HG03045 (cell line): ENCODE measurements around the gene RTL1.

ENCODE experiments used
- ATAC-seq: cut with Tn5 transposase; IDR thresholded peaks from one replicate; pipeline ENCODE4 v1.9.1; 2021; ENCODE audit warnings: mild to moderate bottlenecking, moderate library complexity; ENCODE audit not compliant: unreplicated experiment

Gene RTL1

DNA sequence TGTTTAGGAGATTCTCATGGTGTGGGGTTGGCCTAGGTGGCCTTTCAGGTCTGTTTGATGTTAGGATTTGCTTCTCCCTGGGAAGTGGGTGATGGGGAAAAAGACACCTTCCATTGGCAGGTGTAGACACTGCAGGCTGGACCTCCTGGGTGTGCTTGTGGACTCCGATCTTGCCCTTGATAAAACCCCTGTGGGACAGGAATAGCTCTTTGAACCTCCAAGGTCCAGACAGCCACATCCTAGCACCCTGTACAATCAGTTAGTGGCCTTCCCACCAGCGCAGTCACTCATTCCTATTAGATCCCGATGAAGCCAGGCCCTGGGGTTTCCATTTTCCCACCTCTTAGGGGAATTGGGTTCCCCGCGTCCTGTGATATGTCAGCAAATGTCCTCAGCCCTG, 49.1 kb downstream of the RTL1 start:
- no peak for ATAC-seq

DNA sequence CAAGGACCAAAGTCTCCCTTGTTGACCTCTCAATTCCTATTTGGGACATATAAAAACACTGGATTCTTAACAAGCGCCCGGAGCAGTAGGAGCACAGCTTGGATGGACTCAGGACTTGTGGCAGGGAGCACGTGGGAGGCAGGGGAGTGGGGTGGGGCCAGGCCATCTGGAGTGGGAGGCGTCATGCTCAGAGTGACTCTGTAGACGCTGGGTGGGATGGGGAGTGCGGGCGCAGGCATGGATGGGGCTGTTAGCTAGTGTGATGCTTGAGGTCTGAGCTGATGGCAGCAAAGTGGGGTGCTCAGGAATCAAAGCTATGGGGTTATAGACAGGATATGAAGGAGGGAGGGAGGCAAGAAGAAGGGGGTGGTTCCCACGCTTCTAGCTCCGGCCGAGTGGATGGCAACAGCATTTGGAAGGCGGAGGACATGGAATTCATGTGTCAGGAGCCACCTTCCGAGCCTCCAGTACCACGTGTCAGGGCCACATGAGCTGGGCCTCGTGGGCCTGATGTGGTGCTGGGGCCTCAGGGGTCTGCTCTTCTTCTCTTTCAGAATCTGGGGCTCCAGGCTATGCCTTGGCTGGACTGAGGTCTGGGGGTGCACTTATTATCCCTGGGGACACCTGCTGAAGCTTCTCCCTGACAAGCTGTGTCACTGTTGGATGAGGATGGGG, 51.4 kb downstream of the RTL1 start:
- no peak for ATAC-seq

GRCh38 chr14:100851586-100851916, 52.0 kb downstream of the RTL1 start:
- ATAC-seq, result no peak

DNA sequence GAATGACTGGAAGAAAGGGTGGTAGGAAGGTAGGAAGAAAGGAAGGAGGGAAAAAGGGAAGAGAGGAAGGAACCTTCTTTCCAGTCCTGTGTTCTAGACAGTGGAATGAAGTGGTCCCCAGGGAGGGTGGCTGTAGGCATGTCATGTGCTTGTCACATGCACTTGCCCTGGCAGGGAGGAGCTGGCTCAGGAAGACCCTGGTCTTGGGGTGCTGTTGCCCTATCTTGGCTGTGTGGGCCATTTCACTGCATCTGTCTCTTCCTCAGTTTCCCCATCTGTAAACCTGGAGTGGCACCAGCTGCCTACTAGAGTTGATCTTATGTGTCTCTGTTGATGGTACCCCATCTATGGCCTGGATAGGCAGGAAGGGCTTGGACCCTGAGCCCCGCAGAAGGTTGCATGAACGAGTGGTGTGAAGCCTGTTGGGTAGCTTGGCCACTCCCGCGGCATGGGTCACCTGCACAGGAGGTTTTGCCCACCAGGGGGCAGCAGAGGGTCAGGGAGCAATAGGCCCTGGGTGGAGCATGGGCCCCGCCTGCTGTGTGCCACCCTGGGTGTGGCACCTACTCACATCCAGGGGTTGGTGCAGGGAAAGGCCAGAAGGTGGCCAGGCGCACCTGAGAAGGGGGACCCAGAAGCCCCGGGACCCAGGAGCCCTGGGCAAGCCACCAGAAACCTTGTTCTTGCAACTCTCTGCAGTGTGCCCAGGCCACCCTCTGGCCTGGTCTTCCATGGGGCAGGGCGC, 52.5 kb downstream of the RTL1 start:
- peak; percentile 53 for ATAC-seq

DNA sequence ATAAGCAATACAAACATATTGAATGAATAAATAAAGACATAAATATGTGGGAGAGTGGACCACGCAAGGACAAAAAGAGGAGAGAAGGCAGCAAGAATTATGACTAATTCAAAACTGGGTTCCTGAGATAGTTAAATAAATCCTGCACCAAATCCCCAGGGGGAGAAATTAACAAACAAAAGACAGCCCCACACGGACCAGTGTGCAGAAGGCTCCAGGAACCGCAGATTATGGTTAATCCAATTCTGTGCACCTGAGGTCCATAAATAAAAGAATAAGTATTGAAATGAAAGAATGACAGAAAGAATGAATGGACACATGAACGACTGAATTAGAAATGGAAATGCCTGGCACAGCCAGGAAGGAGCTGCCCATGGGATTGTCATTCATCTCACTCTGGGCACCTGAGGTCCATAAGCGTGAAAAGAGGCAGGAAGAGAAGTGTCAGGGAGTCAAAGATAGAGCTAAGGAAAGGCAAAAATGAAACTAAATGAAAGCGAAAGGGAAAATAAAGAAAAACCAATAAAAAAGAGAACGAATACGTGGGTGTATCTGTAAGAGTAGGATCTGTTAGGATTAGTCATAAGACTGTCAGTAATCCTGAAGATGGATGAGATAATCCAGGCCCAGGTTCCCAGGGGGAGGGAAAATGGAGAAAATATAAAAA, 54.3 kb downstream of the RTL1 start:
- no peak for ATAC-seq

GRCh38 chr14:100846309-100846859, 57.1 kb downstream of the RTL1 start:
- ATAC-seq, result no peak

GRCh38 chr14:100845341-100845740, 58.2 kb downstream of the RTL1 start:
- no peak for ATAC-seq

DNA sequence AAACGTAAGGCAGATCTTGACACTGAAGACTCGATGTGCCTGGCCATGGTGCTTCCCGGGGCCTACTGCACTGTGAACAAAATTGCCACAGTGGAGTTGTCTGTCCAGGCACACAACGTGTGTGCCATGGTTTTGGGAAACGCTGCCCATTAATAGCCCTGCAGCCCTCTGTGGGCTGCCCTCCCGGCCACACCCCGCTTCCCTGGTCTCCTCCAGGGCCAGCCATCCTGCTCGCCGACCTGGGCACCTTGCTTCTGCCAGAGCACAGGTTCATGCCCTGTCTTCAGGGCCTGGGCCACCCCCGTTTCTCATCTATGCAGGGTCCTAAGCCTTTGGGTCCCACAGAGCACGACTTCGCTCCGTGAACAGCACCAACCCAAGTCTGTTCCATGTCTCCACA, 58.7 kb downstream of the RTL1 start:
- ATAC-seq, result no peak

GRCh38 chr14:100844421-100844820, 59.1 kb downstream of the RTL1 start:
- ATAC-seq, result no peak

DNA sequence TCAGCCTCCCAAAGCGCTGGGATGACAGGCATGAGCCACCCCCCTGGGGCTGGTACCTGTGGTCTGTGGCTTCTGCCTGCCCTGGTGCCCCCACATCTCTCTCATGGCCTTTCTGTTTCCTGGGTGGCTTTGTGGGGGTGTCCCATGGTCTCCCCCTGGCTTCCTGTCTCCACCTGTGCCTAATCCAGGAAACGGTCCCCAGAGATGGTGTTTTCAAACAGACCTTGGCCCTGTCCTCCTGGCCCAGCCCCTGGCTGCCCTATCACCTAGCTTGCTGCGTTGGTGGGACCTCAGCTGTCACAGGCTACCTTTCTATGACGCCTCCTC, 59.5 kb downstream of the RTL1 start:
- ATAC-seq, result no peak

- ATAC-seq, result no peak
Observed at GRCh38 chr14:100842799-100843198, 60.7 kb downstream of the RTL1 start.

DNA sequence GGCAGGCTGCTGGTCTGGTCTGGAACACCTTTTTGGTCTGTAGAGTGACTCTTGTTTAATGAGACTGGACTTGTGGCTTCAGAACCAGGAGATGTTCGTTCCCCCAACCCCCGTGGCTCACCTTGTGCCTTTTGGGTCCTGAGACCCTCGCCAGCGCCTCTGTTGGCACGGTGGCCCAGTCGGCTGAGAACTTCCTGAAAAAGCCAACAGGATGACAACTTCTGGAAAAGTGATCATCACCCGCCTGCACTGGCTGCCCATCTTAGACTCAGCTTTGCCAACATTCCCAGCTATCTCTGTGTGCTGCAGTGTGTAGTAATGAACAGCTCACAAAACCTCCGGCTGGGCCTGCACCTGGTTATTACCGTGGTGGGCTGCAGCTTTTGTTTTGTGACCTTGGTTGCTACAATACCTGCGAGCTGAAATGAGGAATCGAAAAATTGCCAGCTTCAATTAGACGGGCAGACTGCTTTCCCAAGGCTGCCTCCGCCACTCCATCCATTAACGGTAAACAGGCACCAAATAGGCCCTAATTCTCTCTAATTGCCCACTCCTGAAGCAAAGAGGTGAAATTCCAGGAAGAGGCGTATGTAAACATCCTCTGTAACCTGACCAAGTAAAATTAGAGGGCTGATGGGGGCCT, 61.6 kb downstream of the RTL1 start:
- ATAC-seq, result no peak

DNA sequence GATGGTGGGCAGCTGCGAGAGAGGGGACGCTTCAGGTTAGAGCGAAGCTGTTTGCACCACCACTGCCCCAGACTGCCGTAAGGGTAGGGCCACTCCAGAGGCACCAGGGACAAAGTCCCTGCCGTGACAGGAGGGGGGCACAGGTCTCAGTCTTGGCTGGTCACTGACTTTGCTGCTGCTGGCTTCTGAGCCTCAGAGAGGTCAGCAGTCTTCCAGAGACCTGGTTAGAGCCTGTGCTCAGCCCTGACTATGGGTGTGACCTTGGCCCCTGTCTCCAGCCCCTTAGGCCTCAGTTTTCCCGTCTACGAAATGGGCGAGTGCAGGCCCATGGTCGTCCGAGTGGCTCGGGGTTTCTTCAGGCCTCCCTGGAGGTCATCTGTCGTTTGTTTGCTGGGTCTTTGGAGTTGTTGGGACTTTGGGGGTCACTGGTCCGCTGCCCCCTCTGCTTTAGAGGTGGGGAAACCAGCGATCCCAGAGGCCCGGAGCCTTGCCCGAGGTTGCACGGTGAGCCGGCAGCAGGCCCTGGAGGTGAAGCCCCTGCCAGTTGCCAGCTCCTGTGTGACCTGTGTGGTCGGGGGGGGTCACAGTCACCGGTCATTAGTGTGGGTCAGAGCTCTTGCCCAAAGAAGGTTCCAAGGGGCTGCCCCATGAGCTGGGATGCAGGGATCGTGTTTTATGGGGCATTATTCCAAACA, 62.3 kb downstream of the RTL1 start:
- no peak for ATAC-seq

GRCh38 chr14:100840286-100841065, 63.0 kb downstream of the RTL1 start:
- no peak for ATAC-seq

DNA sequence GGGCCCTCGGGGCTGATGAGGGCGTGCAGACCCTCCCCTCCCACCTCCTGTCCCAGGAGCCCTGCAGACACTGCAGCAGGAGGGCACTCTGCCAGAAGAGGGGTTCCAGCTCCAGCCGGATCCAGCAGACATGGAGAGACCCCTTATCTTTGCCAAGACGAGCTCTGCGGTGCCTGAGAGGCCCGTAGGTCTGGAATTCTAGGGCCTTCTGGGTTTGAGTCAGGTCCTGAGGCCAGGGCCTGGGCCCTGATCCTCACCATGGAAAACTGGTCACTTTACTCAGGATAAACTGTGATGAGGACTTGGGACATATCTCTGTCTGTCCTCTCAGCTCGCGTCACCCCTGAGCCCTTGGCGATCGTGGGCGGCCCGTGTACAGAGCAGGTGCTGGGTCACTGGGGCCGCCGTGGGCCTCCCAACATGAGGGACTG, 63.8 kb downstream of the RTL1 start:
- no peak for ATAC-seq

GRCh38 chr14:100839315-100839585, 64.3 kb downstream of the RTL1 start:
- no peak for ATAC-seq

DNA sequence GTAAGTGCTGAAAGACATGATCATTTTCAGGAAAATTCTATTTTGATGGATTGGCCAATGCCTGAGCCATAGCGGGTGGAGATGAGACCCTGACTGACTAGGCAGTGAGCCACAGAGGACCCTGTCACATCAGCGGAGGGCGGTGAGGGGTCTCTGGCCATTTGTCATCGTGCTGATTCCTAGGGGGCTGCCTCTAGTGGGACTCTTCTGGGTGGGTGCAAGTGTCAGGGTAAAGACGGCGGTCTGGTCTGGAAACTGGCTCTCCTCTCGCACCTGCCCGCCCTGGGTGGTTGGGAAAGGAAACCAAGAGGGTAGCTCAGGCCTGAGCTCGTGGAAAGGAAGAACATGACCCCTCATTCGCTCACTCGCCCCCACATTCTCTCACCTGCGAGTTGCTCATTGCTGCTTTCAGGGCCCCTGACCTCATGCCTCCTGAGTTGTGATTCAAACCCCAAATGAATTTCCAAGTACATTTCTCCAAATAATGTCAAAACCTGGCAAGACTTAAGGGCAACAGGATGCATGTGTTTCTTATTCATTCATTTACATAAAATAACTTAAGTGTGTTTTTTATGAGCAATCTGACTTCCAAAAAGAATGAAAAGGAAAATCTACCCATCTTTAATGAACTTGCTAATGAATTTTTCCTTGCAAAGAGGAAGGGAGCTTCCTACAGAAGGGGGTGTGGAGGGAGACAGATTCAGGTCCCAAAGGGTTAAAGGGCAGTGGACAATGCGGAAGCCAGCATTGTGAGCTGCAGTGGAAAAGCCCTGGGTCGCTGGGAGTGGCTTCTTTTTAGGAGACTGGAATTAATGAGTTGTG, 64.8 kb downstream of the RTL1 start:
- ATAC-seq, result no peak

- ATAC-seq, result no peak
Observed at GRCh38 chr14:100837805-100838350, 65.6 kb downstream of the RTL1 start.
